K562 (cell line): ENCODE data around the gene POLR3E. TPM values are rescaled to one million over a fixed set of nuclear protein-coding genes. Genes with fewer than 3 reads are reported as not detected.

Experiments used
- ATAC-seq: fragments of 200-7000 bp; cut with Tn5 transposase; 3 replicates; pipeline ENCODE4 v1.9.1; 2020; ENCODE audit warnings: moderate library complexity
- BruUV-seq: library from RNA; stranded (reverse); fragments of 400-500 nt; replicated peaks from 2 replicates; lab custom pipeline; 2021; lab: Mats Ljungman, UMichigan
- CTCF ChIA-PET: fragments of 300-600 bp; formaldehyde crosslinking; extraction: SDS; loops from one replicate; lab custom pipeline; 2021; ENCODE audit warnings: low intra/inter-chr PET ratio; lab: Yijun Ruan, JAX
- POLR2A ChIA-PET: fragments of 300-600, 350-650 bp; sonication (Branson Sonifier 250); formaldehyde crosslinking; extraction: SDS; loops from one replicate; lab custom pipeline; 2021; ENCODE audit warnings: antibody characterized with exemption, inconsistent platforms; lab: Yijun Ruan, JAX
- DNase-seq, 4 experiments: peaks; one replicate each; pipeline versions ENCODE4 v3.0.0 to v3.0.0-alpha.2; 2011 to 2018; ENCODE audit warnings: low spot score in 3 of 4, mixed read lengths in 3 of 4; ENCODE audit errors: extremely low read depth in 1 of 4
- FAIRE-seq: peaks from 2 replicates; lab custom pipeline; 2011; peaks lifted over from hg19 to GRCh38; lab: Jason Lieb, UNC
- H2AFZ ChIP-seq: 2 replicates; pipeline ENCODE4 v1.6.0; 2011; ENCODE audit warnings: low read depth, low read length, control low read depth, inconsistent platforms
- H3K27ac ChIP-seq: fragments of 200-600 bp; 3 replicates; pipeline ENCODE4 v1.8.0; 2011; ENCODE audit warnings: low read depth, mild to moderate bottlenecking, control low read depth, inconsistent platforms, low read length, moderate library complexity, mixed read lengths; ENCODE audit errors: extremely low read depth
- H3K27me3 ChIP-seq, 2 experiments: fragments of 300-600 bp in 1 of 2; 2 replicates in 1 of 2; 3 replicates in 1 of 2; pipeline versions ENCODE4 v1.6.0 to v1.8.0; 2011; ENCODE audit warnings: inconsistent platforms in 2 of 2, low read length in 2 of 2, mild to moderate bottlenecking in 1 of 2, mixed read lengths in 1 of 2, moderate library complexity in 1 of 2; ENCODE audit not compliant: control insufficient read depth in 2 of 2, insufficient read depth in 2 of 2
- H3K36me3 ChIP-seq: fragments of 300-600 bp; 3 replicates; pipeline ENCODE4 v1.8.0; 2011; ENCODE audit warnings: mild to moderate bottlenecking, low read length, inconsistent platforms; ENCODE audit not compliant: control insufficient read depth, insufficient read depth
- H3K4me1 ChIP-seq, 2 experiments: fragments of 200-600 bp in 1 of 2; replicated peaks in 1 of 2; 2 replicates in 1 of 2; 3 replicates in 1 of 2; pipeline versions ENCODE4 v1.5.1 to v1.8.0; 2011; ENCODE audit warnings: inconsistent platforms in 2 of 2, low read length in 2 of 2, mild to moderate bottlenecking in 1 of 2, mixed read lengths in 1 of 2, moderate library complexity in 1 of 2; ENCODE audit not compliant: control insufficient read depth in 2 of 2, insufficient read depth in 2 of 2
- H3K4me2 ChIP-seq: 2 replicates; pipeline ENCODE4 v1.6.1; 2011; ENCODE audit warnings: low read length, control low read depth, inconsistent platforms, mixed read lengths; ENCODE audit not compliant: insufficient read depth
- H3K4me3 ChIP-seq: fragments of 200-600 bp; sonication (generic), shearing (Covaris generic); 2 replicates; pipeline ENCODE4 v1.5.1; 2016; ENCODE audit warnings: control low read depth, inconsistent platforms
- H3K79me2 ChIP-seq: fragments of 200-600 bp; 3 replicates; pipeline ENCODE4 v1.8.0; 2011; ENCODE audit warnings: low read length, inconsistent platforms; ENCODE audit not compliant: control insufficient read depth, insufficient read depth
- H3K9ac ChIP-seq, 2 experiments: 2 replicates each; pipeline versions ENCODE4 v1.6.0 to v1.6.1; 2011; ENCODE audit warnings: low read depth in 2 of 2, low read length in 2 of 2, control low read depth in 1 of 2, inconsistent platforms in 1 of 2, mild to moderate bottlenecking in 1 of 2, mixed read lengths in 1 of 2; ENCODE audit not compliant: insufficient read depth in 1 of 2
- H3K9me1 ChIP-seq: one replicate; pipeline ENCODE4 v1.6.0; 2011; ENCODE audit warnings: inconsistent platforms, mild to moderate bottlenecking, low read length, moderate library complexity; ENCODE audit not compliant: control insufficient read depth, insufficient read depth
- H3K9me3 ChIP-seq: replicated peaks from 2 replicates; pipeline ENCODE4 v1.5.1; 2011; ENCODE audit warnings: low read depth, low read length, inconsistent platforms; ENCODE audit not compliant: control insufficient read depth, insufficient read depth
- H4K20me1 ChIP-seq: replicated peaks from 2 replicates; pipeline ENCODE4 v1.6.1; 2011; ENCODE audit warnings: low read length, inconsistent platforms, mixed read lengths; ENCODE audit not compliant: control insufficient read depth, insufficient read depth
- DMBX1 ChIP-seq: fragments of 250-450 bp; sonication (Bioruptor Pico); IDR thresholded peaks from 2 replicates; pipeline ENCODE4 v1.8.0; 2022; ENCODE audit warnings: inconsistent platforms, mild to moderate bottlenecking, moderate library complexity, borderline replicate concordance
- E2F3 ChIP-seq: fragments of 250-450 bp; sonication (Bioruptor Pico); IDR thresholded peaks from 2 replicates; pipeline ENCODE4 v1.4.0; 2020; ENCODE audit warnings: mild to moderate bottlenecking
- ELF1 ChIP-seq: fragments of 200-800 bp; sonication (Bioruptor generic); IDR thresholded peaks from 2 replicates; pipeline ENCODE4 v1.6.1; 2016; ENCODE audit warnings: missing genetic modification characterization, missing compliant biosample characterization
- GTF2A2 ChIP-seq: IDR thresholded peaks from 2 replicates; pipeline ENCODE4 v1.6.1; 2016; ENCODE audit warnings: mild to moderate bottlenecking, missing genetic modification characterization, missing compliant biosample characterization
- ID3 ChIP-seq, 2 experiments: fragments of 250-450 bp in 1 of 2; fragments of 450-650 bp in 1 of 2; sonication (Bioruptor Pico) in 1 of 2; IDR thresholded peaks; 2 replicates each; pipeline versions ENCODE4 v1.6.1 to v1.8.0; 2016 to 2021; ENCODE audit warnings: mild to moderate bottlenecking in 2 of 2, moderate library complexity in 2 of 2, missing compliant biosample characterization in 1 of 2, missing genetic modification characterization in 1 of 2
- IFI16 ChIP-seq: fragments of 250-450 bp; sonication (Bioruptor Pico); IDR thresholded peaks from 2 replicates; pipeline ENCODE4 v2.1.2; 2022; ENCODE audit warnings: mild to moderate bottlenecking, inconsistent platforms
- MEF2D ChIP-seq: conservative IDR thresholded peaks from 2 replicates; pipeline ENCODE4 v1.6.1; 2016; ENCODE audit warnings: low read depth, missing genetic modification characterization, missing compliant biosample characterization
- NR4A1 ChIP-seq, 2 experiments: fragments of 250-450 bp in 1 of 2; fragments of 450-650 bp in 1 of 2; sonication (Bioruptor Pico) in 1 of 2; IDR thresholded peaks; 2 replicates each; pipeline versions ENCODE4 v1.4.0 to v1.6.1; 2016 to 2020; ENCODE audit warnings: mild to moderate bottlenecking in 2 of 2, missing compliant biosample characterization in 1 of 2, missing genetic modification characterization in 1 of 2, moderate library complexity in 1 of 2
- PTTG1 ChIP-seq: fragments of 450-650 bp; IDR thresholded peaks from 2 replicates; pipeline ENCODE4 v1.6.1; 2016; ENCODE audit warnings: low read depth, mild to moderate bottlenecking, missing genetic modification characterization, missing compliant biosample characterization
- TAF15 ChIP-seq: fragments of 200-400 bp; formaldehyde crosslinking; IDR thresholded peaks from 2 replicates; pipeline ENCODE4 v1.6.1; 2017; ENCODE audit warnings: mild to moderate bottlenecking, low read depth, low read length, moderate library complexity
- ZBTB2 ChIP-seq: fragments of 450-650 bp; IDR thresholded peaks from 2 replicates; pipeline ENCODE4 v1.6.1; 2016; ENCODE audit warnings: antibody characterized with exemption
- ZC3H4 ChIP-seq: sonication (generic); formaldehyde crosslinking; IDR thresholded peaks from 2 replicates; pipeline ENCODE4 v1.9.0; 2021; ENCODE audit warnings: missing genetic modification reagents, borderline replicate concordance
- ZNF3 ChIP-seq: fragments of 250-450 bp; sonication (Bioruptor Pico); IDR thresholded peaks from 2 replicates; pipeline ENCODE4 v1.5.0; 2021; ENCODE audit warnings: mild to moderate bottlenecking, moderate library complexity
- ZNF311 ChIP-seq: fragments of 250-450 bp; sonication (Bioruptor Pico); IDR thresholded peaks from 2 replicates; pipeline ENCODE4 v1.4.0; 2020; ENCODE audit warnings: mild to moderate bottlenecking, moderate library complexity
- ZNF592 ChIP-seq: fragments of 450-650 bp; IDR thresholded peaks from 2 replicates; pipeline ENCODE4 v1.6.1; 2017; ENCODE audit warnings: antibody characterized with exemption, mild to moderate bottlenecking
- ZNF766 ChIP-seq: fragments of 200-800 bp; sonication (Bioruptor generic); conservative IDR thresholded peaks from 2 replicates; pipeline ENCODE4 v1.6.1; 2016; ENCODE audit warnings: missing genetic modification characterization, missing compliant biosample characterization
- in situ Hi-C: fragments of 300-500 bp; cut with MboI; formaldehyde crosslinking; loops from 4 replicates; pipeline ENCODE4 v1.15.0; 2018; ENCODE audit warnings: inconsistent platforms, mixed read lengths
- intact Hi-C: fragments of 100-400 bp; cut with micrococcal nuclease; formaldehyde crosslinking; loops from 2 replicates; pipeline ENCODE4 v1.14.2; 2022
- polyA plus RNA-seq, 8 experiments: library from polyadenylated mRNA; depleted of rRNA in 4 of 8; stranded (reverse) in 5 of 8; unstranded in 3 of 8; fragments of >200 nt; fragmentation: Nextera tagmentation in 2 of 8; fragmentation: Illumina TruSeq in 1 of 8; extraction: Ambion mirVana in 2 of 8; extraction: Trizol in 1 of 8; gene quantifications; 2 replicates each; pipeline versions ENCODE4 v1.2.1 to v1.2.3, GENCODE V29; 2011 to 2014; ENCODE audit warnings: inconsistent platforms in 1 of 8, missing spikeins in 1 of 8
- total RNA-seq, 7 experiments: library from RNA; depleted of rRNA in 6 of 7; stranded (reverse); fragments of >200 nt in 6 of 7; fragmentation: Illumina TruSeq in 2 of 7; extraction: Trizol in 2 of 7; gene quantifications; 2 replicates each; pipeline versions ENCODE4 v1.2.1 to v1.2.3, GENCODE V29; 2011 to 2021; ENCODE audit warnings: low replicate concordance in 1 of 7

POLR3E gene
- total and polyA plus RNA-seq, 9 of the 15 experiments (the other 6 are each of a cell fraction or from before 2014, with no cell fraction given): 17.7 to 151 (median 82.6) TPM

- Histone ChIP-seq H3K27ac (no peak overlapping the region), H3K9me1 (no peaks in the 10 kb centered on the region), H3K27me3 (no peaks in the 10 kb centered on the region), H3K9ac (no peak overlapping the region), H3K4me1 (peaks cover 0 to 16% of the 10 kb centered on the region in 2 experiments; a peak in 3 of 5 replicates), H2AFZ (no peak overlapping the region), H4K20me1 (no peaks in the 10 kb centered on the region), H3K4me2 (no peak overlapping the region), H3K4me3 (no peak overlapping the region), H3K36me3 (peaks cover 51% of the 10 kb centered on the region; the same call in 2 of the 3 replicates), H3K79me2 (peaks cover 20% of the 10 kb centered on the region), H3K9me3 (no peaks in the 10 kb centered on the region)
- intact Hi-C loops (no loop called here), in situ Hi-C loops (no loop called here)
- ChIA-PET CTCF (no interaction called here), POLR2A (interaction anchor here (1.3 kb wide), 1 partner anchor 9 kb away, joined by 3 read pairs; no protein-coding TSS in a partner anchor)
- DNase-seq (no peak), ATAC-seq (no peak), FAIRE-seq (no peak)
- BruUV-seq: no TSS peak
- 0 out of 2 replicates have a peak, but pooled peaks have one; percentile 37 for TF ChIP-seq GTF2A2 (tag)
- 0 out of 2 replicates have a peak, but pooled peaks have one; percentile 36 for TF ChIP-seq ZNF766 (CRISPR knock-in tag)
- TF ChIP-seq PTTG1: peak; percentile 66; the same call in 1 of the 2 replicates
- TF ChIP-seq ZNF592: peak; percentile 89
- TF ChIP-seq IFI16 (CRISPR knock-in tag): no peak
- TF ChIP-seq ZNF311: peak; percentile 75
- no peak for TF ChIP-seq NR4A1 (CRISPR knock-in tag; IDR thresholded peaks at IDR 0.05)
- 0 out of 2 replicates have a peak, but pooled peaks have one; percentile 60 for TF ChIP-seq NR4A1 (tag; IDR thresholded peaks at IDR 0.05)
- no peak for TF ChIP-seq ZC3H4 (CRISPR knock-in tag)
- TF ChIP-seq E2F3 (CRISPR knock-in tag): no peak
- TF ChIP-seq ZNF3 (CRISPR knock-in tag): no peak
- TF ChIP-seq ID3 (CRISPR knock-in tag; IDR thresholded peaks at IDR 0.05): 0 out of 2 replicates have a peak, but pooled peaks have one; percentile 46
- no peak for TF ChIP-seq ID3 (tag; IDR thresholded peaks at IDR 0.05)
- TF ChIP-seq MEF2D (tag): 0 out of 2 replicates have a peak, but pooled peaks have one; percentile 21
- no peak for TF ChIP-seq TAF15
- no peak for TF ChIP-seq ZBTB2
- TF ChIP-seq ELF1 (tag): no peak
- TF ChIP-seq DMBX1: peak; percentile 71
Observed at GRCh38 chr16:22355487-22355908, 58.3 kb downstream of the POLR3E start.
